ENCODE measurements around the gene CCDC192.

- TF ChIP-seq CTCF (IDR thresholded peaks at IDR 0.05) (no peak), POLR2A (IDR thresholded peaks at IDR 0.05) (no peak), EP300 (IDR thresholded peaks at IDR 0.05) (no peak), POLR2AphosphoS5 (IDR thresholded peaks at IDR 0.05) (no peak)
These were observed 124.3 kb downstream of the CCDC192 start for GRCh38 chr5:127827451-127827850.

All from suprapubic skin (tissue), 4 donors.